H54 (cell line): ENCODE measurements around the gene FCRL6.

ENCODE experiments used
- DNase-seq: peaks from one replicate; pipeline ENCODE4 v3.0.0; 2011; ENCODE audit warnings: low spot score, mixed read lengths; ENCODE audit not compliant: insufficient read length
- FAIRE-seq: peaks from 3 replicates; lab custom pipeline; 2011; peaks lifted over from hg19 to GRCh38; lab: Jason Lieb, UNC
- POLR2A ChIP-seq: IDR thresholded peaks from 2 replicates; pipeline ENCODE4 v1.6.1; 2011; ENCODE audit warnings: low read depth, mild to moderate bottlenecking, low read length

FCRL6 gene

DNA sequence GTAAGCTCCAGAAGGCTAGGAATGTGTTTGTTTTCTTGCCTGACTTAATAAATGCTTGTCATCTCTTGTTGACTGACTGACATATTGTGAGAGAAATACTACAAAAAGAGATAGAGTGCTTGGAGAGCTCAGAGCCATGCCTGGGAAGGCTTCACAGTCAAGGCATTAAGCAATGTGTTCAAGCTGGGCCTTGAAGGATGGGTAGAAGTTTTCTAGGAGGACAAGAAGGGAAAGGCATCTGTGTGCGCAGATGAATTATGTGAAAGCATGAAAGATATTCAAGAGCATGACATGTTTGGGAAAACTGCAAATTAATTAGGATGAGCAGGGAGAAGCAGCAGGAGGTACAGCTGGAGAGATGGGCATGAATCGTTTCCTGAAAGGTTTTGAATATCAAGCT, 30.1 kb downstream of the FCRL6 start:
- FAIRE-seq (no peak), DNase-seq (no peak)

DNA sequence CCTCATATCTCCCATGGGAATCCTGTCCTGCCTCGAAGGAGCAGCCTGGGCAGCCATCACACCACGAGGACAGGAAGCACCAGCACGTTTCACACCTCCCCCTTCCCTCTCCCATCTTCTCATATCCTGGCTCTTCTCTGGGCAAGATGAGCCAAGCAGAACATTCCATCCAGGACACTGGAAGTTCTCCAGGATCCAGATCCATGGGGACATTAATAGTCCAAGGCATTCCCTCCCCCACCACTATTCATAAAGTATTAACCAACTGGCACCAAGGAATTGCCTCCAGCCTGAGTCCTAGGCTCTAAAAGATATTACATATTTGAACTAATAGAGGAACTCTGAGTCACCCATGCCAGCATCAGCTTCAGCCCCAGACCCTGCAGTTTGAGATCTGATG, 33.2 kb downstream of the FCRL6 start:
- FAIRE-seq (no peak), DNase-seq (no peak)
- no peak for TF ChIP-seq POLR2A

More for the DNA sequence above, 30.1 kb downstream of the FCRL6 start:
- no peak for TF ChIP-seq POLR2A

DNA sequence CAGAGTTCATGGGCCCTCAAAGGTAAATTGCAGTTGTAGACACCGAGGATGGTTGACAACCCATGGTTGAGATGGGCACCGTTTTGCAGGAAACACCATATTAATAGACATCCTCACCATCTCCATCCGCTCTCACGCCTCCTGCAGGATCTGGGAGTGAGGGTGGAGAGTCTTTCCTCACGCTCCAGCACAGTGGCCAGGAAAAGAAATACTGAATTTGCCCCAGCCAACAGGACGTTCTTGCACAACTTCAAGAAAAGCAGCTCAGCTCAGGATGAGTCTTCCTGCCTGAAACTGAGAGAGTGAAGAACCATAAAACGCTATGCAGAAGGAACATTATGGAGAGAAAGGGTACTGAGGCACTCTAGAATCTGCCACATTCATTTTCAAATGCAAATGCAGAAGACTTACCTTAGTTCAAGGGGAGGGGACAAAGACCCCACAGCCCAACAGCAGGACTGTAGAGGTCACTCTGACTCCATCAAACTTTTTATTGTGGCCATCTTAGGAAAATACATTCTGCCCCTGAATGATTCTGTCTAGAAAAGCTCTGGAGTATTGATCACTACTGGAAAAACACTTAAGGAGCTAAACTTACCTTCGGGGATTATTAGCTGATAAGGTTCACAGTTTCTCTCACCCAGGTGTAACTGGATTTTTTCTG, 33.8 kb downstream of the FCRL6 start:
- DNase-seq, result no peak
- no peak for FAIRE-seq
- TF ChIP-seq POLR2A, result no peak

DNA sequence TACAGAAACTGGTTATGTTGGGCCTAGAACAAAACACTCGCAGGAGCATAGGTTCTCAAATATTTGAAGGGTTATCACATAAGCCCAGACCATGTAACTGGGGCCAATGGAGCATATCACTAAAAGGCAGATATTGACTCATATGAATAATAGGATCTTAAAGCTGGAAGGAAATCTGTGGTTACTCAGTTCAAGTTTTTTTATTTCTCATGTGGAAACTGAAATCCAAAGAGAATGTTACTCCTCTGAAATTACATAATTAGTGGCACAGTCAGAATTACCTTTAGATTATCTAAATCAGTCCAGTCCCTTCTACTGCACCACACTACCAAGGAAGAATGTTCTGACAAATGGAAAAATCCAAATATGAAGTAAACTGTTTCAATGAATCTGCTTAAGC, 36.6 kb downstream of the FCRL6 start:
- TF ChIP-seq POLR2A, result no peak
- no peak for FAIRE-seq
- no peak for DNase-seq

DNA sequence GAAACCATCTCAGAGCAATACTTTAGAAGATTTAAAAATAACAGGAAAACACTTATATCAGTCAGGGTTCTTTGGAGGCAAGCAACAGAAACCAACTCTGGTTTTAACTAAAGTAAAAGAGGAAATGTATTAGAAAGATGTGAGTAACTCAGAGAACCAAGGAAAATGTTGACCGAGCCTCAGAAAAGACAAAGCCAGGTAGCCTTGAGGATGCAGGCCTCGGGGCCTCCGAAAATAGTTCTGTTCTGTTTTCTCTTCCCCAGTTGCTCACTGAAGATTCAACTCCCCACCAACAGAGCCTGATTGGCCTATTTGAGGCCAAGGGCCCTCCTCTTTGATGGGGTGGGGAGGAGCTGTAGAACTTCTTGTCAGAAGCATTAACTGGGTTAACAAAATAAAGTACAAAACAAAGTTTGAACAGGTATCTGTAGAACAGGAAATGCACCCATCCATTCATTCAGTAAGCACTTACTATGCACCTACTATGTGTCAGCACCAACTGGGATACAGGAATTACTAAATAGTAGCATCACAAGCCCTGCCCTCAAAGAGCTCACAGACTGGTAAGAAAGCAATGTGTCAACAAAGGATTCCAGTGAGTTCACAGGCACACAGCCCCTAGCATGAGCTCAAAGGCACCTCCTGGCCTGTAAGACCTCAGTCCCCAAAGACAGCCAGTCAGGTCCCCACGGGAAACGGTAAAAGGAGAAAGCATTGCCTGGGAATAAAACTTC, 37.1 kb downstream of the FCRL6 start:
- TF ChIP-seq POLR2A, result no peak
- no peak for DNase-seq
- no peak for FAIRE-seq

DNA sequence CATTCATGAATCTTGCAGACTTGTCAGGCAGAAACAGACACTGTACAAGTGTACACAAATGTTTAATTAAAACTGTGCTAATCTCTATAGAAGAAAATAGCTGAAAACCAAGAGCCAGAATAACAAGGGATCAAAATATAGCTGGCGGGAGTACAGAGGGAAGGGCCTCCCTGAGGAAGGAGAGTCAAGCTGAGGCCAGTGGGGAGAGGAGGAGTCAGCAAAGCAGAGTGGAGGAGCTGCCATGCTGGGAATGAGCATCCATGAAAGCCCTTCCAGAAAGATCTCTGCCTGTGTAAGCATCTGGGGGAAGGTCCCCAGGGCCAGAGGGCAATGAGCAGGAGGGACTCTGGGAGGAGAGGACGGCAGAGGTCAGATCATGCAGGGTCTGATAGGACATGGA, 39.6 kb downstream of the FCRL6 start:
- no peak for DNase-seq
- FAIRE-seq, result no peak
- TF ChIP-seq POLR2A, result no peak

DNA sequence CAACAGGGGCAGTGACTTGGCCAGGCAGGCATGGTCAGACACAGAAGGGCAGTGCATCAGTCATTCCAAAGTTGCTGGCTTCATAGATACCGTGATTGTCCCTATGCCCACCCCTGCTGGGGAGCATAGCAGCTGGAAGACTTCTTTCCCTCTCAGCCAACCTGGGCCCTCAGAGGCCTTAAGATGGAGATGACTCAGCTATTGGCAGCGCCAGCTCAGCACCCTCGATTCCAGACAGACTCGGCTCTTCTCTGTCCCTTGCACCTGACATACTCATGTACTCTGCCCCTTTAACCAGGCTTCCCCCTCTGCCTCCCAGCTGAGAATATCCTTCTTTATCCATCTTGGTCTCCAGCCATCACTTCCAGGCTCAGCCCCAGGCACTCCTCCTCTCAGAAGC, 41.3 kb downstream of the FCRL6 start:
- peak; percentile 72 for DNase-seq
- TF ChIP-seq POLR2A, result no peak
- no peak for FAIRE-seq

DNA sequence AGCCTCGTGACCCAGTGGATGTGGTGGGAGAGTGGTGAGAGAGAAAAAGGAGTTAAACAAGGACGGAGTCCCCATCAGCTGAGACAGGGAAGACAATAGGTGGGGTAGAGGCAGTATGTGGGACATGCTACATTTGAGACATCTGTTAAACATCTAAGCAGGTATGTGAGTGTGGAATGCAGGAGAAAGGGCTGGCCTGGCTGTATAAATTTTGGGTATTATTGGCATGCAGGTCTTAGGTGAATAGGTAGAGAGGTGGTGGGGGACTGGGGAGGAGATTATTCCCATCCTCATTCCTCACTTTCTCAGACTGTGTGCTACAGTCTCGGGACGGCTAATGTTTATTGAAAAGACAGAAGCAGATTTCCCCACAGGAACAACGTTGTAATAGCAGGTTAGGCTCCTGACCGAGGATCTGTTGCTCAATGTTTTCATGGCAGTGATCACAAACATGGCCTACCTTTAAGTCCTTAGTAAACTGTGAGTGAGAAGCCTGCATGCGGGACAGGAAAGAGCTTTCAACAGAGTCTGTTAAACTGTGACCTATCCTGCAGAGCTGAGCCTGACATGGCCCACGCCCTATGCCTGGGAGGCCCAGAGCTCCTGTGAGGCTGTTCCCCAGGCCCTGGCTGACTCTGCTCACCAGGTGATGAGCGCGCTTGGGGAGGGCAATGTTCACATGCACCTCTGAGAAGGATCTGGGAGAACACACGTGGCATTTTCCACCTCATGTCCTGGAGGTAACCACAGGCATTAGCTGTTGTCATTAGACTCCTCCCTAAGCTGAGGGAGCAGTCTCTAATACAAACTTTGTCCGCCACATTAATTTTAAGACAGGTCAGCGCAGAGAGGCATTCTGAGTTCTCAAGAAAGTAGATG, 43.8 kb downstream of the FCRL6 start:
- no peak for DNase-seq
- no peak for FAIRE-seq
- TF ChIP-seq POLR2A, result no peak

DNA sequence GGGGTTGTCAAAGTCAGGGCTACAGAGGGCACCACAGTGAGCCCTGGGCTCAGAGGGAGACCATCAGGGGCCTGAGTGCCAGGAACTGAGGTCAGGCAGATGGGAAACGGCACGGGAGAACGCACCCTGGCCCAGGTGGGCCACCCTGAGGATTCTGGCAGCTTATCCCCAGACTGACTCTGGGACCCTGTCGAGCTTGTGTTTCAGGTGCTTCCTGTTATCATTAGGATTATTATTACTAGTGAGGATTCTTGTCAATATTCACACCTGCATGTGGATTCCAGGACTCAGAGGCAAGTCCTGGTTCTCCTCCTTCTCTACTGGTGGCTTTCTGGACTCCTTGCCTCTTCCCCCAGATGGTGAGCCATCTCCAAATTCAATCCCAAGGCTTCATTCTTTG, 45.1 kb downstream of the FCRL6 start:
- FAIRE-seq (no peak), DNase-seq (no peak)
- TF ChIP-seq POLR2A, result no peak

DNA sequence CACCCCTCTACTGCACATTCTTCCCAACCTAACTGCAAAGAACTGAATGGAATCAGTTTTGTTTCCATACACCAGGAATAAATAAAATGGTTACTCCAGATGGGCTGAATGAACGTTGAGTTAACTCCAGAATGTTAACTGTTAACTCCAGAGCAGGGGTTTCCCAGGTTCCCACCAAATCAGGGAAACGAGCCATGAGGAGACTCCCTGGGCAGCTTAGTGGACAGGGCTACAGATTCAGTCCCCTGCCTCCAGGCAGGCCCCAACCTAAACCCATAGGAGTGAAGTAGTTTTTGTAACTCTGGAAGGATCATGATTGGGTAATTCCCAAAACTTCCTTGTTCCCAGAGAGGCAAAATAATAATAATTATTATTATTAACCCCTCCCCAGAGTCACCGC, 46.2 kb downstream of the FCRL6 start:
- no peak for DNase-seq
- FAIRE-seq, result no peak
- TF ChIP-seq POLR2A, result no peak

DNA sequence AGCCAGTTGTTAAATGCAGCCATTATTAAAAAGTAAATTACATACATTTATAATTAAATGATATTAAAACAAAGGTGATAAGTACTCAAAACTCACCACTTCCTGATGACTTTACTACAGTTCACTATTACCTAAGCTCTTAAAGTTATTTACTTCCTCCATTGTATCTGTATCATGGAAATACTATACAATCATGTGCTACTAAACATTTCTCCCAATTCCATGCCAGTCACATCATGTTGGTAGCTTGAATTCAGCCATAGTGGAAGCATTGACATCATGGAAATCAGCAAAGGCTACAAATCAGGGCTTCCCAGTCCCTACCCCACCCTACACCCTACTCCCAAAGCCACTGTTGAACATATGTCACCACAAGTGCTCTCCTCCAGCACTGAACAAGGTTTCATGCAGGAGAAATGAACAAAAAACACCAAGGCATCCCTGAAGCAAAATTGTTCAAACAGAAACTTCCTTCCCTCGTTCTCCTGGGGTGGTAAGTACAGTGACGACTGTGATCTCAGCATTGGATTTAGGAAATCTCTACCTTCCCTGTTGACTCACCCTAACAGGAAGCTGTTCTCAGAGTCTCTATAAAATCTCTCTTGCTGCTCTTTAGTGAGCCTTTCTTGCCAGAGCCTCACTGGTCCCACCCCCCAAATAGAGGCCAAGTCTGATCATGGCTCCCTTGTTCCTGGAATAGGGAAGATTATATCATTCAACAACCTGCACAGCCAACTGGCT, 47.6 kb downstream of the FCRL6 start:
- FAIRE-seq, result no peak
- DNase-seq, result peak; percentile 33
- TF ChIP-seq POLR2A, result no peak

DNA sequence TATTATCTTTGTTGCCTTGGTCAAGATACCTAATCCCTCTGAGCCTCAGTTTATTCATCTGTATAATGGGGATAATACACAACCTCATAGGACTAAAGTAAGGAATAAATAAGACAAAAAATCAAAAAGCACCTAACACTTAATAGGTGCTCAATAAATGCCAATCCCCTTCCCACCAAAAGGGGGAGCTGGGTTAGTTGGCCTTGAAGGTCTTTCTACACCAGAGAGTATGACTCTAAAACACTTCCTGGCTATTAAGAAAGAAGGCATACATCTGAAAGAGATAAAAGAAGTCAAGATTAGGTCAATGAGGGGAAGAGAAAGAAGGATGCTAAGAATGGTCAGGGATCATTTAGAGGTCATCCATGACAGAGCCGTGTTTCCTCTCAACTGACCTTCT, 49.2 kb downstream of the FCRL6 start:
- TF ChIP-seq POLR2A, result no peak
- no peak for FAIRE-seq
- DNase-seq, result no peak

DNA sequence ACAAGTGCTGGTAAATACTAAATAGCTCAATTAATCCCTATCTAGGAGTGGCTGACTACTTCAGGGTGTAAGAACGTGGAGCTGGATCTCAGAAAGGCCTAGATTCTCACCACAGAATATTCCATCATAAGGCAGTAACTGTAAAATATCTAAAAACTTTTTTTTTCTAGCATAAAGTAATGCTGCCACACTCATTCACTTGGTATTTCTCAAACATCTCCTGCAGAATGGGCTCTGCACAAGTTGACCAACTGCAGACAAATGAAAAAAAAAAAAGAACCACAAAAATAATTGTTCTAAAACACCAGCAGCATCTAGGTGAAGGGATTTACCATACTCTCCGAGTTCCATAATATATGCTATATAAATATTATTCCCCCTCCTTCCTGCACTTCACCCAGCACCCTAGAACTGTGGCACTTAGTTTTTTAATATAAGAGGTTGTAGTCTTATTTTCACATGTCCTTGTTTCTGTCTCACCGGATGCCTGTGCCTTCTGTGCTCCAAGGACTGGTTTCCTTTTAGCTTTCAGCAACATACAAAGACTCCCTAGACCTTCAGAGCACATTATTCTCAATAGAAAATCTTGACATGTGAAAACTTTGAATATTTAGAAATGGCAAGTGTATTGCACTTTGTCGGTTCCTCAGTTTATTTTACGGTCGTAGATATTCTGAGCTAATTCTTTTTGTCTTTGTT, 51.4 kb downstream of the FCRL6 start:
- TF ChIP-seq POLR2A, result no peak
- FAIRE-seq (no peak), DNase-seq (no peak)
